Activated naive CD4-positive, alpha-beta T cell treated with anti-CD3 and anti-CD28 coated beads, Interleukin-2, amount 50 U/mL, for 72 hours (primary cell): ENCODE data around the gene OXCT1. TPM values are rescaled to one million over a fixed set of nuclear protein-coding genes. Genes with fewer than 3 reads are reported as not detected.

Source experiments
- total RNA-seq, 2 donors: library from RNA; stranded (reverse); gene quantifications; one replicate each; pipeline ENCODE4 v1.2.3, GENCODE V29; 2022

OXCT1 gene
- total RNA-seq, 2 donors from 2014 or later = 74.5 to 85.5 TPM

Other genes with a start within 250 kb of the OXCT1 start
- 10 to 100 TPM; 23.6 to 37.6 TPM for gene RIMOC1, start 33.9 kb upstream of the OXCT1 start, total RNA-seq
- 10 to 100 TPM in 1 of 2 donors, 1 to 10 TPM in 1; 3.8 to 21.0 TPM for gene FBXO4, start 54.9 kb upstream of the OXCT1 start, total RNA-seq